Testis (tissue), 3 donors: Measurements from ENCODE around the gene NPAS2. TPM values are rescaled to one million over a fixed set of nuclear protein-coding genes. Genes with fewer than 3 reads are reported as not detected.
A peak's percentile ranks its signal among the peaks of the same experiment; 100 is the strongest.

Experiments
- DNase-seq: peaks from one replicate; pipeline ENCODE4 v3.0.0-alpha.2; 2019
- H3K27ac ChIP-seq, 2 donors: fragments of 200-600 bp; sonication (generic); one replicate each; pipeline ENCODE4 v1.5.1; 2019
- H3K27me3 ChIP-seq: fragments of 200-600 bp; sonication (generic); one replicate; pipeline ENCODE4 v1.5.1; 2019
- H3K36me3 ChIP-seq: fragments of 200-600 bp; sonication (generic); one replicate; pipeline ENCODE4 v1.5.1; 2017; ENCODE audit warnings: low read depth; ENCODE audit errors: missing control alignments
- H3K4me1 ChIP-seq: fragments of 200-600 bp; sonication (generic); one replicate; pipeline ENCODE4 v1.5.1; 2019
- H3K4me3 ChIP-seq, 2 donors: fragments of 200-600 bp; sonication (generic); one replicate each; pipeline ENCODE4 v1.5.1; 2017 to 2019
- H3K9me3 ChIP-seq: fragments of 200-600 bp; sonication (generic); one replicate; pipeline ENCODE4 v1.5.1; 2017
- POLR2A ChIP-seq: fragments of 450-650 bp; IDR thresholded peaks from one replicate; pipeline ENCODE4 v1.6.1; 2017; ENCODE audit warnings: antibody characterized with exemption, mild to moderate bottlenecking, moderate library complexity
- WGBS, 2 donors: methylation state at CpG; one replicate each; pipeline ENCODE4 v1.1.5; 2018; 5-methylcytosine and 5-hydroxymethylcytosine counted together
- intact Hi-C: fragments of 100-400 bp; cut with DNase I; formaldehyde crosslinking; loops from one replicate; pipeline ENCODE4 v1.15.1; 2023; ENCODE audit warnings: low total_unique reads
- polyA plus RNA-seq: library from polyadenylated mRNA; stranded (reverse); fragments of 350-450 nt; fragmentation: Illumina TruSeq; extraction: RNeasy Lipid Tissue Mini Kit (QIAGEN cat#74804); gene quantifications from one replicate; pipeline ENCODE4 v1.2.3, GENCODE V29; 2014; ENCODE audit warnings: low read depth, low replicate concordance; ENCODE audit not compliant: insufficient read depth
- total RNA-seq, 2 donors: library from RNA; depleted of rRNA; stranded (reverse); fragments of >200 nt; gene quantifications; one replicate each; pipeline ENCODE4 v1.2.3, GENCODE V29; 2016
- TF ChIP-seq, protein P1 (sequence below), 3 experiments: fragments of 450-650 bp in 2 of 3; fragments of 200-600 bp in 1 of 3; sonication (generic) in 1 of 3; IDR thresholded peaks; one replicate each; pipeline ENCODE4 v1.5.1; 2016 to 2019; ENCODE audit warnings: antibody characterized with exemption in 3 of 3, mild to moderate bottlenecking in 2 of 3, moderate library complexity in 1 of 3

The NPAS2 gene
- total and polyA plus RNA-seq, 3 donors from 2014 or later, result 20.4 to 64.2 (median 46.7) TPM

DNA sequence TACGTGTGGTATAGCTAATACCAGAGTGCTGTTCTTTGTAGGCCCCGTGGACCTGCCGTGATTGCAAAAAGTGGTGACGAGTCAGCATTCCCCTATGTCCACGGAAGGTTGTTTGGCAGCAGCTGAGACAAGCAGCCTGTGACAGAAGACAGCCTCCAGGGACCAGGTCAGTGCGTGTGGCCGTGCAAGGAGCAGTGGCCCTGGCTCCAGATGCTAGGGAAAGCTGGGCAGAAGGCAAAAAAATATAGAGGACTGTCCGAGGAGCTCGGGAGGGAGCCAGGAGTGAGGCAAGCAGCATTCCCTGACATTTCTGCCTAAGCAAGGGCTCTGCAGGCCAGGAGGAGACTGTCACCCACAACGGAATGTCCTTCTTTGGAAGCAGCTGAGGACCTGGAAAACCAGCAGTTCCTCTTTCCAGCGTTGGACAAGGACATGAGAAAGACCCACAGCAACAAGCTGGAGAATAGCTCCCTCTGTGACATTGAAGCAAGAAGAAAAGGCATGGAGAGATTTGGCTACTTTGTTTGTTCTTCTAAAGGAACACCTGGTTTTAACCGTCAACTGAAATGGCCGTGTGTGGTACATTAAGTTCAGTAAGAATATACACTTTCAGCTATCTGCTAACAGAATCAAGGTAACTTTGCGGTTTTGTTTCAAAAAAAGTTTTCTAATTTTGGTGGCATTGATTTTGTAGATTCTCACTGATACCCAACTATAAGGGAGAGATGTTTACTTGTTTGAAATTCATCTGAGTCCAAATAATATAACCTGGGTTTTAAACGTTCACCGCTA lies 58.3 kb downstream of the NPAS2 start:
- WGBS, 2 donors, result 65 to 73% methylated on average over 16 of the region's 16 CpGs
- TF ChIP-seq, protein P1, sequence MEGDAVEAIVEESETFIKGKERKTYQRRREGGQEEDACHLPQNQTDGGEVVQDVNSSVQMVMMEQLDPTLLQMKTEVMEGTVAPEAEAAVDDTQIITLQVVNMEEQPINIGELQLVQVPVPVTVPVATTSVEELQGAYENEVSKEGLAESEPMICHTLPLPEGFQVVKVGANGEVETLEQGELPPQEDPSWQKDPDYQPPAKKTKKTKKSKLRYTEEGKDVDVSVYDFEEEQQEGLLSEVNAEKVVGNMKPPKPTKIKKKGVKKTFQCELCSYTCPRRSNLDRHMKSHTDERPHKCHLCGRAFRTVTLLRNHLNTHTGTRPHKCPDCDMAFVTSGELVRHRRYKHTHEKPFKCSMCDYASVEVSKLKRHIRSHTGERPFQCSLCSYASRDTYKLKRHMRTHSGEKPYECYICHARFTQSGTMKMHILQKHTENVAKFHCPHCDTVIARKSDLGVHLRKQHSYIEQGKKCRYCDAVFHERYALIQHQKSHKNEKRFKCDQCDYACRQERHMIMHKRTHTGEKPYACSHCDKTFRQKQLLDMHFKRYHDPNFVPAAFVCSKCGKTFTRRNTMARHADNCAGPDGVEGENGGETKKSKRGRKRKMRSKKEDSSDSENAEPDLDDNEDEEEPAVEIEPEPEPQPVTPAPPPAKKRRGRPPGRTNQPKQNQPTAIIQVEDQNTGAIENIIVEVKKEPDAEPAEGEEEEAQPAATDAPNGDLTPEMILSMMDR (IDR thresholded peaks at IDR 0.05), result no peak
- no peak for TF ChIP-seq POLR2A
- Histone ChIP-seq H3K36me3 (no peaks in the 10 kb centered on the region), H3K9me3 (no peaks in the 10 kb centered on the region), H3K27ac (no peak overlapping the region), H3K4me3 (no peak overlapping the region), H3K27me3 (no peaks in the 10 kb centered on the region), H3K4me1 (peaks cover 20% of the 10 kb centered on the region)
- intact Hi-C loops, result no loop called here
- no peak for DNase-seq

DNA sequence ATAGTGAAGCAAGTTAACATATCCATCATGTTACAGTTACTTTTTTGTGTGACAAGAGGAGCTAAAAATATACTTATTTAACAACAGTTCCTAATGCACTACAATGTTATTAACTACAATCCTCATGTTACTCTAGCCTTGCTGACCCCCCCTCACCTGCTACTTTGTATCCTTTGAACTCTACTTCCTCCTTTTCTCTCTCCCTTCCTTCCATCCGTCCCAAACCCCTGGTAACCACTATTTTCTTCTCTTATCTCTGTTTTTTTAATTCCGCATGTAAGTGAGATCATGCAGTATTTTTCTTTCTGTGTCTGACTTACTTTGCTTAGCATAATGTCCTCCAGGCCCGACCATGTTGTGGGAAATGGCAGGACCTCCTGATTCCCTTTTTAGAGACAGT lies 59.4 kb downstream of the NPAS2 start:
- peak; percentile 38 for DNase-seq
- Histone ChIP-seq H3K4me3 (no peak overlapping the region), H3K27ac (no peak overlapping the region), H3K4me1 (peaks cover 25% of the 10 kb centered on the region), H3K36me3 (no peaks in the 10 kb centered on the region), H3K27me3 (no peaks in the 10 kb centered on the region), H3K9me3 (no peaks in the 10 kb centered on the region)
- 53 to 58% methylated on average over 3 of the region's 3 CpGs for WGBS, 2 donors
- TF ChIP-seq, protein P1 (IDR thresholded peaks at IDR 0.05), result no peak
- TF ChIP-seq POLR2A, result no peak
- intact Hi-C loops, result no loop called here

DNA sequence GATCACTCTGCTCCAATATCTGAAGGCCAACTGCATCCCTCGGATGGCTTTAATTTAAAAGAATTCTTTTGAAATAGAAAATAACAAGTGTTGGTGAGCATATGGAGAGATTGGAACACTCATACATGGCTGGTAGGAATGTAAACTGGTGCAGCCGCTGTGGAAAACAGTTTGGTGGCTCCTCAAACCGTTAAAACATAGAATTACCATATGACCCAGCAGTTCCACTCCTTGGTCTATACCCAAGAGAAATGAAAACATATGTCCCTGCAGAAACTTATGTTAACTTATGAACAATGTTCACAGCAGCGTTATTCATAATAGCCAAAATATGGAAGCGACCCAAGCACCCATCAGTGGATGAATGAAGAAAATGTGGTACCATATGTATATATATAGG lies 60.1 kb downstream of the NPAS2 start:
- Histone ChIP-seq H3K27ac (no peak overlapping the region), H3K4me1 (peaks cover 25% of the 10 kb centered on the region), H3K27me3 (no peaks in the 10 kb centered on the region), H3K4me3 (no peak overlapping the region), H3K36me3 (no peaks in the 10 kb centered on the region), H3K9me3 (no peaks in the 10 kb centered on the region)
- no peak for TF ChIP-seq POLR2A
- TF ChIP-seq, protein P1 (IDR thresholded peaks at IDR 0.05), result no peak
- no peak for DNase-seq
- 92 to 94% methylated on average over 5 of the region's 5 CpGs for WGBS, 2 donors
- intact Hi-C loops, result no loop called here

DNA sequence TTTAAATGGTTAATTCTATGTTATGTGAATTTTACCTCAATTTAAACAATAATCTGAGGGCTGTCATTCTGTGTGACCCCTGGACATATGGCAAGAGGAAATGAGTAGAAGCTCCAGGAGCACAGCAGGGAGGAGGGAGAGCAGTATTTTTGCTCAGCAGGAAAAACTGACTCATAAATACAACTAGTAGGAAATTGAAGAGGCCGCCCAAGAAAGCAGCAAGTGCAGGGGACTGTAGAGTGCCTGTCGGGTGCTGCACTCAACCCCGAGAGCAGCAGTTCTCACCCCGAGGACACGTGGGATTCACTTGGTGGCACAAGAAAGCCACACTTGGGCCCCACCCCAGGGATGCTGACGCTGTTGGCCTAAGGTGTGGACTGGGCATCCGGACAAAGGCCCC lies 60.8 kb downstream of the NPAS2 start:
- WGBS, 2 donors, result 83 to 92% methylated on average over 3 to 7 of the region's 7 CpGs
- no peak overlapping the region for H3K27ac ChIP-seq
- no peak overlapping the region for H3K4me3 ChIP-seq
- intact Hi-C loops, result no loop called here
- no peak for DNase-seq
- no peaks in the 10 kb centered on the region for H3K36me3 ChIP-seq
- H3K4me1 ChIP-seq, result peaks cover 25% of the 10 kb centered on the region
- TF ChIP-seq POLR2A, result no peak
- TF ChIP-seq, protein P1 (IDR thresholded peaks at IDR 0.05), result no peak
- H3K9me3 ChIP-seq, result no peaks in the 10 kb centered on the region
- H3K27me3 ChIP-seq, result no peaks in the 10 kb centered on the region
